ENCODE measurements around the gene KRTAP12-3.

The KRTAP12-3 gene

GRCh38 chr21:44702111-44702972, 44.6 kb downstream of the KRTAP12-3 start:
- DNase-seq (ENCODE audit: low read depth in 1 of 2, low spot score in 1 of 2), result no peak

GRCh38 chr21:44702973-44703730, 45.4 kb downstream of the KRTAP12-3 start:
- no peak for DNase-seq (ENCODE audit: low read depth in 1 of 2, low spot score in 1 of 2)

- DNase-seq (ENCODE audit: low read depth in 1 of 2, low spot score in 1 of 2), result no peak
These were observed 46.3 kb downstream of the KRTAP12-3 start for GRCh38 chr21:44703731-44704635.

- DNase-seq (ENCODE audit: low read depth in 1 of 2, low spot score in 1 of 2), result no peak
These were observed 46.9 kb downstream of the KRTAP12-3 start for GRCh38 chr21:44704636-44705001.

GRCh38 chr21:44706026-44706705, 48.4 kb downstream of the KRTAP12-3 start:
- no peak for DNase-seq (ENCODE audit: low read depth in 1 of 2, low spot score in 1 of 2)

GRCh38 chr21:44706706-44707581, 49.2 kb downstream of the KRTAP12-3 start:
- DNase-seq (ENCODE audit: low read depth in 1 of 2, low spot score in 1 of 2), result no peak

All from activated CD4-positive, alpha-beta T cell treated with anti-CD3 and anti-CD28 coated beads, Interleukin-2, amount 50 U/mL, for 24 hours (primary cell).